Calu3 (cell line): ENCODE measurements around the gene RNF6. TPM values are rescaled to one million over a fixed set of nuclear protein-coding genes. Genes with fewer than 3 reads are reported as not detected.

Source experiments
- BruUV-seq: library from RNA; stranded (reverse); fragments of 400-500 nt; replicated peaks from 2 replicates; lab custom pipeline; 2021; lab: Mats Ljungman, UMichigan
- CTCF ChIA-PET: fragments of 300-600 bp; sonication (Branson Sonifier 250); formaldehyde crosslinking; loops from one replicate; lab custom pipeline; 2022; ENCODE audit warnings: antibody characterized with exemption; lab: Charles Lee
- DNase-seq: peaks from one replicate; pipeline ENCODE4 v3.0.0; 2022
- H3K27ac Mint-ChIP-seq: one replicate; pipeline ENCODE4 v1.8.0; 2022; ENCODE audit warnings: mixed read lengths; ENCODE audit not compliant: unreplicated experiment
- H3K27me3 Mint-ChIP-seq: one replicate; pipeline ENCODE4 v1.8.0; 2022; ENCODE audit warnings: mixed read lengths; ENCODE audit not compliant: unreplicated experiment
- H3K36me3 Mint-ChIP-seq: one replicate; pipeline ENCODE4 v1.8.0; 2022; ENCODE audit warnings: mild to moderate bottlenecking, moderate library complexity, mixed read lengths; ENCODE audit not compliant: insufficient read depth, unreplicated experiment
- H3K4me1 Mint-ChIP-seq: one replicate; pipeline ENCODE4 v1.8.0; 2022; ENCODE audit warnings: mild to moderate bottlenecking, low read depth, mixed read lengths; ENCODE audit not compliant: unreplicated experiment
- H3K4me3 Mint-ChIP-seq: one replicate; pipeline ENCODE4 v1.8.0; 2022; ENCODE audit warnings: mild to moderate bottlenecking, low read depth, moderate library complexity, mixed read lengths; ENCODE audit not compliant: unreplicated experiment
- H3K9me3 Mint-ChIP-seq: one replicate; pipeline ENCODE4 v1.8.0; 2022; ENCODE audit warnings: low read depth, mixed read lengths; ENCODE audit not compliant: unreplicated experiment
- intact Hi-C: fragments of 100-400 bp; cut with micrococcal nuclease; formaldehyde crosslinking; loops from one replicate; pipeline ENCODE4 v1.10.0; 2022; ENCODE audit not compliant: unreplicated experiment
- total RNA-seq: library from RNA; stranded (reverse); gene quantifications from 2 replicates; pipeline ENCODE4 v1.2.3, GENCODE V29; 2022
- TF ChIP-seq, protein P1 (sequence below): fragments of 200-600 bp; IDR thresholded peaks from one replicate; pipeline ENCODE4 v1.8.0; 2022; ENCODE audit warnings: antibody characterized with exemption; ENCODE audit not compliant: unreplicated experiment

The RNF6 gene
- total RNA-seq, 1 experiment from 2014 or later, result 28.9 TPM

DNA sequence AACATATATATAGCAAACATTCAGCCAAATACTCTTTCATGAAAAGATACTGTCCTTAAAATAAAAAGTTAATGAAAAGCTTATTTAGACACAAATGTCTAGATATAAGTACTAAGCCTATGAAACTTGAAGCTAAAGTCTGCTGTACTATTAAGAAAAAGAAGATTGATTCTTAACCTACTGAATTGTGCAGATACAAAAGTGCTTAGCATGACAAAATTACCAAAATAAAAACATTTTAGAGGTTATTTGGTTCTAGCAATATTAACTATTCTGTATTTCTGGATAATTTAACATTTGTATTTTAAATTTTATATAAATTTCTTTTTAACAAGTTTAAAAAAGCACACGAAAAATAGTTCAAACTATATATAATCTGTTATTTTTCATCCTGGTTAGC lies 8.8 kb downstream of the RNF6 start:
- H3K9me3 Mint-ChIP-seq, result no peaks in the 10 kb centered on the region
- no peaks in the 10 kb centered on the region for H3K4me1 Mint-ChIP-seq

DNA sequence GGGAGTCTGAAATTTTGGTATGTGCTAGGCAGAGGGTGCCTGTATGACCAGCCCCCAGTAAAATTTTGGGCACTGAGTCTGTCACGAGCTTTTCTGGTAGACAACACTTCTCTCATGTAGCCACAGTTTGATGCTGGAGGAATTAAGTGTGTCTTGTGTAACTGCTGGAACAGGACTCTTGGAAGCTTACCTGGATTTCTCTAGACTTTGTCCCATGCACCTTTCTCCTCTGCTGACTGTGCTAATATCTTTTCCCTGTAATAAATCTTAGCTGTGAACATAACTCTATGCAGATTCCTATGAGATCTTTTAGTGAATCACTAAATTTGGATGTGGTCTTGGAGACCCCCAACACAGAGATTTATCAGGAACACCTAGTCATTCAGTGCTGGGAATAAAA lies 13.8 kb downstream of the RNF6 start:
- TF ChIP-seq, protein P1, sequence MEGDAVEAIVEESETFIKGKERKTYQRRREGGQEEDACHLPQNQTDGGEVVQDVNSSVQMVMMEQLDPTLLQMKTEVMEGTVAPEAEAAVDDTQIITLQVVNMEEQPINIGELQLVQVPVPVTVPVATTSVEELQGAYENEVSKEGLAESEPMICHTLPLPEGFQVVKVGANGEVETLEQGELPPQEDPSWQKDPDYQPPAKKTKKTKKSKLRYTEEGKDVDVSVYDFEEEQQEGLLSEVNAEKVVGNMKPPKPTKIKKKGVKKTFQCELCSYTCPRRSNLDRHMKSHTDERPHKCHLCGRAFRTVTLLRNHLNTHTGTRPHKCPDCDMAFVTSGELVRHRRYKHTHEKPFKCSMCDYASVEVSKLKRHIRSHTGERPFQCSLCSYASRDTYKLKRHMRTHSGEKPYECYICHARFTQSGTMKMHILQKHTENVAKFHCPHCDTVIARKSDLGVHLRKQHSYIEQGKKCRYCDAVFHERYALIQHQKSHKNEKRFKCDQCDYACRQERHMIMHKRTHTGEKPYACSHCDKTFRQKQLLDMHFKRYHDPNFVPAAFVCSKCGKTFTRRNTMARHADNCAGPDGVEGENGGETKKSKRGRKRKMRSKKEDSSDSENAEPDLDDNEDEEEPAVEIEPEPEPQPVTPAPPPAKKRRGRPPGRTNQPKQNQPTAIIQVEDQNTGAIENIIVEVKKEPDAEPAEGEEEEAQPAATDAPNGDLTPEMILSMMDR, result no peak
- Mint-ChIP-seq H3K4me3 (no peak overlapping the region), H3K4me1 (no peaks in the 10 kb centered on the region), H3K9me3 (no peaks in the 10 kb centered on the region), H3K27ac (no peak overlapping the region), H3K36me3 (peaks cover 11% of the 10 kb centered on the region), H3K27me3 (no peaks in the 10 kb centered on the region)
- intact Hi-C loops, result no loop called here
- DNase-seq, result no peak
- CTCF ChIA-PET, result no interaction called here
- no TSS peak for BruUV-seq

More for the DNA sequence above, 8.8 kb downstream of the RNF6 start:
- Mint-ChIP-seq H3K36me3 (peaks cover 24% of the 10 kb centered on the region), H3K27me3 (no peaks in the 10 kb centered on the region), H3K27ac (no peak overlapping the region), H3K4me3 (no peak overlapping the region)
- BruUV-seq, result no TSS peak
- intact Hi-C loops, result no loop called here
- CTCF ChIA-PET, result no interaction called here
- no peak for DNase-seq
- TF ChIP-seq, protein P1, result no peak

DNA sequence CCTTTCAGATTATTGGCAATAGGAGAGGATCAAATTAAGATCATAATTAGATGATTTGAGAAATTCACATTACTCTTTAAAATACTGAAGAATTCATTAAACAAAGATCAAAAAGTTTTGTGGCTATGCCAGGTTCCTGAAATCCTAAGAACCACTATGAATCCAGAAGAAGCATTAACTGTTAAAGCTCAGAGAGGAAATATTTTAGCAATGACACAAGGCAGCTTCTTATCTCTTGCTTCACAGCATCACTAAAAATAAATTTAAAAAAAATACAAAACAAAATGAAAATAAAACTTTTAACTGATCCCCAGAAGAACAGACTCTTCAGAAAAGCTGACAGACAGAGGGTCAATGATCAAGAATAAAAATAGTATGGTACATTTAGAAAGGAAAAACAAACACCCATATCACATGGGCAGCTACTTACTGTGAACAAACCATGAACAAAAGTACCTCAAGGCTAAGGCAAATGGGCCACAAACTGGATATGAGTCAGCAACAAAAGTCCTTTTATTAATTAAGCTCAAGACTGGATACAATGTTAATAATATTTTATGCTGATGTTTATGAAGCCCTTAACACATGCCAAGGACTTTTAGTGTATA lies 19.6 kb downstream of the RNF6 start:
- Mint-ChIP-seq H3K4me1 (no peaks in the 10 kb centered on the region), H3K9me3 (no peaks in the 10 kb centered on the region), H3K27ac (no peak overlapping the region), H3K4me3 (no peak overlapping the region), H3K27me3 (no peaks in the 10 kb centered on the region), H3K36me3 (no peaks in the 10 kb centered on the region)
- BruUV-seq, result no TSS peak
- TF ChIP-seq, protein P1, result no peak
- DNase-seq, result no peak
- CTCF ChIA-PET, result no interaction called here
- intact Hi-C loops, result no loop called here

DNA sequence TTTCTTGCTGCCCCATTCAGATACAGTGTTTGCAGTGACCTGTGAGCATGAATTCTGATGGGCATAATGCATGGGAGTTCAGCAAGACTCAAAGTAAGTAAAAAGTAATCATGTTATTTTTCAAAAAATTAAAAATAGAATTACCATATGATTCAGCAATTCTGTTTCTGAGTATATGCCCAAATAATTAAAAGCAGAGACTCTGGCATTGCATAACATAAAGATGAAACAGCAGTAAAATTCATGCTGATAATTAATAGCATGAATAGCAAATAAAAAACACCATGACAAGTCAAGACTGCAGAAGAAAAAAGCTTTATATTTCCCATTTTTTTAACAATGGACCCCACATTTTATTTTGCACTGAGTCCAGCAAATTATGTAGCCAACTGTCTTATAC lies 21.3 kb downstream of the RNF6 start:
- H3K4me3 Mint-ChIP-seq, result no peak overlapping the region
- no TSS peak for BruUV-seq

More for the DNA sequence above, 21.3 kb downstream of the RNF6 start:
- Mint-ChIP-seq H3K4me1 (no peaks in the 10 kb centered on the region), H3K27me3 (no peaks in the 10 kb centered on the region), H3K9me3 (no peaks in the 10 kb centered on the region), H3K36me3 (no peaks in the 10 kb centered on the region), H3K27ac (no peak overlapping the region)
- DNase-seq, result no peak
- intact Hi-C loops, result no loop called here
- CTCF ChIA-PET, result no interaction called here
- TF ChIP-seq, protein P1, result no peak
